Fibroblast of gingiva (primary cell): ENCODE results near the gene VAC14.

Experiments
- DNase-seq: peaks from one replicate; pipeline ENCODE4 v3.0.0-alpha.2; 2011; ENCODE audit warnings: low read depth

Gene VAC14

GRCh38 chr16:70692130-70692872 lies 108.7 kb downstream of the VAC14 start:
- no peak for DNase-seq

- DNase-seq: peak; percentile 100
Measured at GRCh38 chr16:70691223-70692129, 109.5 kb downstream of the VAC14 start.

- DNase-seq: peak; percentile 49
Measured at GRCh38 chr16:70689970-70690891, 110.7 kb downstream of the VAC14 start.

GRCh38 chr16:70689035-70689969 lies 111.7 kb downstream of the VAC14 start:
- no peak for DNase-seq

- peak; percentile 91 for DNase-seq
Measured at GRCh38 chr16:70688246-70688742, 112.7 kb downstream of the VAC14 start.

- no peak for DNase-seq
Measured at GRCh38 chr16:70687671-70688245, 113.2 kb downstream of the VAC14 start.

- no peak for DNase-seq
Measured at GRCh38 chr16:70687102-70687511, 113.9 kb downstream of the VAC14 start.

- no peak for DNase-seq
Measured at GRCh38 chr16:70686376-70687101, 114.4 kb downstream of the VAC14 start.

GRCh38 chr16:70685938-70686375 lies 115.0 kb downstream of the VAC14 start, which contains the start of gene MTSS2:
MTSS2 (minus strand) TSS chr16:70686053; CDS start chr16:70685791, 262 bp downstream.
- peak; percentile 94 for DNase-seq

GRCh38 chr16:70685061-70685937 lies 115.7 kb downstream of the VAC14 start:
- DNase-seq: no peak

- no peak for DNase-seq
Measured at GRCh38 chr16:70684146-70685060, 116.6 kb downstream of the VAC14 start.

- no peak for DNase-seq
Measured at GRCh38 chr16:70683146-70683944, 117.6 kb downstream of the VAC14 start.

GRCh38 chr16:70682239-70683145 lies 118.5 kb downstream of the VAC14 start:
- no peak for DNase-seq

GRCh38 chr16:70681382-70682238 lies 119.3 kb downstream of the VAC14 start:
- no peak for DNase-seq
